HL-60 (cell line): ENCODE data around the gene RAB21.

ENCODE experiments used
- DNase-seq, 2 experiments: peaks; one replicate each; pipeline ENCODE4 v3.0.0-alpha.2; 2010 to 2020; ENCODE audit warnings: low read depth in 1 of 2, low spot score in 1 of 2
- H3K27ac ChIP-seq: fragments of 250-450 bp; sonication (Bioruptor Pico); replicated peaks from 2 replicates; pipeline ENCODE4 v1.5.1; 2020; ENCODE audit warnings: mild to moderate bottlenecking, moderate library complexity
- H3K27me3 ChIP-seq: fragments of 250-450 bp; sonication (Bioruptor Pico); 2 replicates; pipeline ENCODE4 v1.5.1; 2021; ENCODE audit warnings: mild to moderate bottlenecking, moderate library complexity; ENCODE audit not compliant: insufficient read depth, poor library complexity, severe bottlenecking
- H3K4me3 ChIP-seq: replicated peaks from 2 replicates; pipeline ENCODE4 v1.5.1; 2011; ENCODE audit warnings: mild to moderate bottlenecking, control low read depth, low read length; ENCODE audit not compliant: insufficient read depth
- CTCF ChIP-seq: IDR thresholded peaks from one replicate; pipeline ENCODE4 v1.5.1; 2011; ENCODE audit warnings: low read length, control low read depth, inconsistent platforms; ENCODE audit not compliant: insufficient read depth
- GABPA ChIP-seq: IDR thresholded peaks from 2 replicates; pipeline ENCODE4 v1.6.1; 2012; ENCODE audit warnings: low read depth
- POLR2AphosphoS5 ChIP-seq: IDR thresholded peaks from 2 replicates; pipeline ENCODE4 v1.6.1; 2012; ENCODE audit warnings: low read depth
- REST ChIP-seq: IDR thresholded peaks from 2 replicates; pipeline ENCODE4 v1.6.1; 2012; ENCODE audit warnings: low read depth; ENCODE audit not compliant: insufficient replicate concordance
- SPI1 ChIP-seq: IDR thresholded peaks from 2 replicates; pipeline ENCODE4 v1.6.1; 2012; ENCODE audit warnings: low read depth, mild to moderate bottlenecking, borderline replicate concordance

The RAB21 gene

GRCh38 chr12:71846322-71846940 is 91.8 kb downstream of the RAB21 start:
- Histone ChIP-seq H3K27ac (peak overlapping the region; percentile 24; the same call in 1 of the 2 replicates), H3K4me3 (no peak overlapping the region), H3K27me3 (no peaks in the 10 kb centered on the region)
- TF ChIP-seq CTCF, result peak; percentile 21
- no peak for TF ChIP-seq REST
- TF ChIP-seq POLR2AphosphoS5, result no peak
- DNase-seq, result no peak

- no peak overlapping the region for H3K4me3 ChIP-seq
- no peak for DNase-seq
- no peak for TF ChIP-seq CTCF
- no peak for TF ChIP-seq POLR2AphosphoS5
- no peak for TF ChIP-seq REST
- TF ChIP-seq GABPA, result no peak
- TF ChIP-seq SPI1, result no peak
- H3K27me3 ChIP-seq, result no peaks in the 10 kb centered on the region
- H3K27ac ChIP-seq, result no peak overlapping the region
Measured at GRCh38 chr12:71848212-71848611, 93.5 kb downstream of the RAB21 start.

- Histone ChIP-seq H3K27ac (no peak overlapping the region), H3K27me3 (no peaks in the 10 kb centered on the region), H3K4me3 (no peak overlapping the region)
- no peak for DNase-seq
- no peak for TF ChIP-seq CTCF
- TF ChIP-seq GABPA, result no peak
- no peak for TF ChIP-seq REST
- no peak for TF ChIP-seq SPI1
- TF ChIP-seq POLR2AphosphoS5, result no peak
Measured at GRCh38 chr12:71849109-71849851, 94.6 kb downstream of the RAB21 start.
